Spleen (tissue), 7 donors: ENCODE measurements around the gene GYPC.

Experiments used
- POLR2AphosphoS5 ChIP-seq, 3 donors: sonication (generic); formaldehyde crosslinking; IDR thresholded peaks; one replicate each; pipeline ENCODE4 v1.5.1; 2017; ENCODE audit warnings: antibody characterized with exemption in 3 of 3
- TF ChIP-seq, protein P1 (sequence below), 11 experiments: fragments of 200-600 bp in 7 of 11; fragments of 450-650 bp in 4 of 11; sonication (generic) in 4 of 11; IDR thresholded peaks in 8 of 11; conservative IDR thresholded peaks in 3 of 11; 1 replicate in 7 of 11; 2 replicates in 4 of 11; pipeline versions ENCODE4 v1.4.0 to v1.8.0; 2016 to 2021; ENCODE audit warnings: antibody characterized with exemption in 11 of 11, inconsistent platforms in 4 of 11, mild to moderate bottlenecking in 1 of 11
- donor health status: DM: no; HTN: no; CAD: no; lungs with moderate emphysema.
- donor health status: DM: no; HTN: no; CAD: no.
- donor health status: DM: no; HTN: no; CAD: no.

DNA sequence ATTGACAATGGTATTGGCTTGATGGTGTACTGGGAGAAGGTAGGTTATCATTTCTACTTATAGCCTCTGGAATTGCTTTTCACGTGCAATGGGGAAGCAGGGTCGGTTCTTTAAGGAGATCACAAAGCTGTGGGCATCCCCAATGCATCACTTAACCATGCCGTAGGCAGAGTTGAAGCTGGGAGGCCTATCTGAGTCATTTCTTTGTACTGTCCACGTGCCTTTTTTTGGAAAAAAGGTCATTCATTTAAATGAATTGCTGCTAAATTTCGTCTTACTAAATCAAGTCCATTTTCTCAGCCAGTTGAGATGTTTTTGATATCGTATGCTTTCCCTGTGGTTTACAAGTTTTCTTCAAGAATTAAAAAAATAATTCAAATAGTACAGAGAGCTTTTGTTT, 17.2 kb upstream of the GYPC start:
- TF ChIP-seq, protein P1, sequence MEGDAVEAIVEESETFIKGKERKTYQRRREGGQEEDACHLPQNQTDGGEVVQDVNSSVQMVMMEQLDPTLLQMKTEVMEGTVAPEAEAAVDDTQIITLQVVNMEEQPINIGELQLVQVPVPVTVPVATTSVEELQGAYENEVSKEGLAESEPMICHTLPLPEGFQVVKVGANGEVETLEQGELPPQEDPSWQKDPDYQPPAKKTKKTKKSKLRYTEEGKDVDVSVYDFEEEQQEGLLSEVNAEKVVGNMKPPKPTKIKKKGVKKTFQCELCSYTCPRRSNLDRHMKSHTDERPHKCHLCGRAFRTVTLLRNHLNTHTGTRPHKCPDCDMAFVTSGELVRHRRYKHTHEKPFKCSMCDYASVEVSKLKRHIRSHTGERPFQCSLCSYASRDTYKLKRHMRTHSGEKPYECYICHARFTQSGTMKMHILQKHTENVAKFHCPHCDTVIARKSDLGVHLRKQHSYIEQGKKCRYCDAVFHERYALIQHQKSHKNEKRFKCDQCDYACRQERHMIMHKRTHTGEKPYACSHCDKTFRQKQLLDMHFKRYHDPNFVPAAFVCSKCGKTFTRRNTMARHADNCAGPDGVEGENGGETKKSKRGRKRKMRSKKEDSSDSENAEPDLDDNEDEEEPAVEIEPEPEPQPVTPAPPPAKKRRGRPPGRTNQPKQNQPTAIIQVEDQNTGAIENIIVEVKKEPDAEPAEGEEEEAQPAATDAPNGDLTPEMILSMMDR (IDR thresholded peaks at IDR 0.05 in 8 of 11, conservative IDR thresholded peaks at IDR 0.05 in 3 of 11): no peak
- TF ChIP-seq POLR2AphosphoS5 (IDR thresholded peaks at IDR 0.05): no peak
